GM21515 (cell line): Measurements from ENCODE around the gene OSM.
"Not testable (repeated sequence)": the region's sequence is repeated elsewhere in the genome, so short reads cannot be mapped to it uniquely, and the experiment has no call there.

Source experiments
- ATAC-seq: cut with Tn5 transposase; IDR thresholded peaks from one replicate; pipeline ENCODE4 v1.9.1; 2021; ENCODE audit not compliant: unreplicated experiment

Gene OSM

GRCh38 chr22:30228509-30229359 lies 37.9 kb downstream of the OSM start:
- no peak for ATAC-seq

DNA sequence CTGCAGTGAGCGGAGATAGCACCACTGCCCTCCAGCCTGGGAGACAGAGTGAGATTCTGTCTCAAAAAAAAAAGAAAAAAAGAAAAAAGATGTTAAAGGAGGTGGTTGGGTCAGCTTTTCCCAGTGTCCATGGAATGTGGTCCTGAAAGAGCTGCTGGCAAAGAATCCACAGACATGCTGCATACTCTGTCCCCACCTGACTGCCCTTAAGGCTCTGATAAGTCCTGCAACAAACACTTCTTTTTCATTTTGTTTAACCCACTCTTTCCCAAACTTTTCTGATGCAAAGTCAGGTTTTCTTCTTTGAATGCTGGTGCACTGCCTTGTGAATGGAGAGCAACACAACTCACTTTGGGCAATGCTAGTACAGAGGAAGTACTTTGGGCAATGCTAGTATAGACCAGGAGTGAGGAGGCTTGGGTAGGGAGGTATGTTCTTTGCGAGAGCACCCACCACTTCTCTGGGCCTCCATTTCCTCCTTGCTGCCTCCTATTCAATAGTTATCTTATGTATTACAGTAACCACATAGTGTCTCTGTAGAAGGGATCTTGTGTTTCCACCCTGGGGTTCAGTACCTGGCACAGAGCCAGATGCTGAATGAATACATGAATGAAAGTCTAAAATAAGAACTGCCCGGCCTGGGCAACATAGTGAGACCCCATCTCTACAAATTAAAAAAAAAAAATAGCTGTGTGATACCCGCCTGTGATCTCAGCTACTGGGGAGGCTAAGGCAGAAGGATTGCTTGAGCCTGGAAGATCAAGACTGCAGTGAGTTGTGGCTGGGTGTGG lies 39.0 kb downstream of the OSM start:
- no peak for ATAC-seq

GRCh38 chr22:30226192-30226832 lies 40.3 kb downstream of the OSM start:
- no peak for ATAC-seq

GRCh38 chr22:30225220-30225927 lies 41.3 kb downstream of the OSM start:
- ATAC-seq, result no peak

- ATAC-seq, result no peak
These were observed 42.3 kb downstream of the OSM start for GRCh38 chr22:30224161-30224857.

- ATAC-seq, result no peak
These were observed 43.3 kb downstream of the OSM start for GRCh38 chr22:30223303-30223702.

- ATAC-seq, result no peak
These were observed 44.3 kb downstream of the OSM start for GRCh38 chr22:30222321-30222720.

GRCh38 chr22:30221121-30221992 lies 45.3 kb downstream of the OSM start:
- no peak for ATAC-seq

DNA sequence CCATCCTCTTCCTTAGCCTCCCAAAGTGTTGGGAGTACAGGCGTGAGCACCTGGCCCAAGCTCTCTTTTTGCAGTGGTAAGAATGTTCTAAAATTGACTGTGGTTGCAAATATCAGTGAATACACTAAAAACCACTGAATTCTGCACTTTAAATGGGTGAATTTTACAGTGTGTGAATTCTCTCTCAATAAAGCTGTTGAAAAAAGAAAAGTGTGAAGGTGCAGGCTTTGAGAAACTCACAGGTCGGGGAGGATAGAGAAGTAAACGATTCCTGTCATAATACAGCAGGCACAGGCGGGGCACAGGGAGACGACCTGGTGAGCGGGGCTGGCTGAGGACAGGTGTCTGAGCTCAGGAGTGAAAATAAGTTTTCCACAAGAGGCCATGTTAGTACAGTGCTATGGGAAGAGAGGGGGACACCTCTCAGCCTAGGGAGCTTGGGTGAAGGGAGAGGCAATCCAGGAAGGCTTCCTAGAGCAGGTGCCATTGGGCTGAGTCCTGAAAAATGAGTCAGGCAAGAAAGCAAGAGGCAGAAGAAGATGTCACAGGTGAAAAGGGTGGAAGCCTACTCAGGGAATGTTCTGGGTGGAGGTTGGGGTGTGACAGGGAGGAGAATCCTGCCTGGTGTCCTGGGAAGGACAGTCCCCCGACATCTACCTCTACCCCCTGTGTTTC lies 46.2 kb downstream of the OSM start:
- no peak for ATAC-seq

GRCh38 chr22:30219668-30220278 lies 46.9 kb downstream of the OSM start:
- no peak for ATAC-seq

DNA sequence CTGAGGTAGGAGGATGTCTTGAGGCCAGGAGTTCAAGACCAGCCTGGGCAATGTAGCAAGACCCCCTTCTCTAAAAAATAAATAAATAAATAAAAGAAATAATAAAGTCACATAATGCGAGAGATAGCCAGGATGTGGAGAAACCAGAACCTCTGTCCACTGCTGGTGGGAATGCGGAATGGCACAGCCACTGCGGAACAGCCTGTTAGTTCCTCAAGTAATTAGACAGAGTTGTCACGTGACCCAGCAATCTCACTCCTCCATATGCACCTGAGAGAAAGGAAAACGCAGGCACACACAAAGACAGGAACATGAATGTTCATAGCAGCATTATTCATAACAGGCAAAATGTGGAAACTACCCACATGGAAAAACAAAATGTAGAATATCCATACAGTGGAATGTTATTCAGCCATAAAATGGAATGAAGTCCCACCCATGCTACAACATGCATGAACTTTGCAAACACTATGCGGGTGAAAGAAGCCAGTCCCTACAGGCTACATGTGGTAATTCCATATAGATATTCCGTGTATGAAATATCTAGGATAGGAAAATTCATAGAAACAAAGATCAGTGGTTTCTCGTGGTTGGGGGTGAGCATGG lies 47.5 kb downstream of the OSM start:
- ATAC-seq, result no peak

DNA sequence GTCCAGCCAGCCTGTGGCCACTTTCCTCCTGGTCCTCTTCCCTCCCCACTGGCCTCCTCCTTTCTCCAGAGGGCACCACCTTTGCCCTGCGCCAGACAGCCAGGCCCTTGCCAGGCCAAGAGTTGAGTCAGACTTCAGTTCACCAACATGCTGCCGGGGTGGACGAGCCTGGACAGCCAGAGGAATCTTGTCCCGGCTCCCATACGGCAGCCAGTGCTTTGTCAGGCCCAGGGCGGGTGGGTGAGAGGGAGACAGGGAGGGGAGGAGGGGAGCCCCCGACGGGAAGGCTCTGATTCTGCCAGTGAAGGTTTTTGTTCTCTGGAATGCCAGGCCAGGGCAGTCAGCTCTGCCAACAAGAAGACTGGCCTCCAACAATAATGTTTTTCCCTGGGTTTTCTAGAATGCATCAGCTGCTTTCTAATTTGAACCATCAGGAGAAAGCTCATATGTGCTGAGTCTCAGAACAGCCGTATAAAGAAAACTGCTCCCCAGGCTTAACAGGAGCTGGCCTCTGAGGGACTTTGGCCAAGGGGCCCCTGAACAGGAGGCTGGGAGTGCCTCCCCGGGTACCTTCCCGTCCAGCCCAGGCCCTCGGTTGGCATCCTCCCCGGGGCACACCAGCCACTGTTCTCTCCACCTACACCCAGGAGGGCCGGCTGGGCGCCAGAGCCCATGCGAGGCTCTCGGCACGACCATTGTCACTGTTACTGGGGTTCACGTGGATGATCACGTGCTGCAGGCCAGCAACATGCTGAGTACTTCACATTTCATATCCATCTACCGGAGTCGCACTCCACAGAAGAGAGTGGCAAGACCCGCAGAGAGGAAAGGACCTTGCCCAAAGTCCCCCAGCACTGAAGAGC lies 48.7 kb downstream of the OSM start:
- no peak for ATAC-seq

- ATAC-seq, result no peak
These were observed 49.9 kb downstream of the OSM start for GRCh38 chr22:30216710-30217109.

GRCh38 chr22:30216272-30216671 lies 50.4 kb downstream of the OSM start:
- ATAC-seq, result not testable (repeated sequence)

DNA sequence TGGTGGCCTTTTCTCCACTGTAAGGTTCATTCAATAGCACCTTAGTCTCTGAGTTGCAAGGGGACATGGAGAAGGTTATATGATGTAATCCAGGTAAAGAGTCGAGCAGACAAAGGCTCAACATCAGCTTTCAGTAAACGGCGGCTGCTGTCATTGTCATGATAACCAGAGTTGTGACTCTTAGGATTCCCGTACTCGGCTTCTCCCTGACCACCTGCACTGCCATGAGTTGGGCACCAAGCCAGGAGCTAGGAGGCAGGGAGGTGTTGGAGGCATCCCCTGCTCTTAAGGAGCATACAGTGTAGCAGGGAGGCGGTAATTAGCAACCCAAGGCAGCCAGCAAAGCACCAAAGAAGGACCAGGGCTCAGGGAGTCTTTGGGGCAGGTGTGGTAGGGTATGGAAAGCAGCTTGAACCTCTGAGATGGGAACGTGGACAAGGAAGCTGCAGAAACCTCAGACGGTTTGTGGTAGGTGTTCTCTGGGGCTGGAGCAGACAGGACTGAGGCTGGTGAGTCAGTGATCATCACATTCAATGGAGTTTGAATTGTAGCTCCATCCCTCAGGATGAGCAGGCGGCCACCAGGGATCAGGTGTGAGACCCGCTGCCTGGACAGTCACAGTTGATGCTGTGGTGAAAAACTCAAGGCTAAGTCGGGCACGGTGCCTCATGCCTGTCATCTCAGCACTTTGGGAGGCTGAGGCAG lies 51.8 kb downstream of the OSM start:
- no peak for ATAC-seq

GRCh38 chr22:30212996-30213441 lies 53.6 kb downstream of the OSM start:
- no peak for ATAC-seq
